HG03521 (cell line): ENCODE data around the gene PAQR3.
"Not testable (repeated sequence)": the region's sequence is repeated elsewhere in the genome, so short reads cannot be mapped to it uniquely, and the experiment has no call there.

Experiments
- ATAC-seq: cut with Tn5 transposase; IDR thresholded peaks from one replicate; pipeline ENCODE4 v1.9.1; 2021; ENCODE audit warnings: mild to moderate bottlenecking, moderate library complexity; ENCODE audit not compliant: unreplicated experiment

The PAQR3 gene

DNA sequence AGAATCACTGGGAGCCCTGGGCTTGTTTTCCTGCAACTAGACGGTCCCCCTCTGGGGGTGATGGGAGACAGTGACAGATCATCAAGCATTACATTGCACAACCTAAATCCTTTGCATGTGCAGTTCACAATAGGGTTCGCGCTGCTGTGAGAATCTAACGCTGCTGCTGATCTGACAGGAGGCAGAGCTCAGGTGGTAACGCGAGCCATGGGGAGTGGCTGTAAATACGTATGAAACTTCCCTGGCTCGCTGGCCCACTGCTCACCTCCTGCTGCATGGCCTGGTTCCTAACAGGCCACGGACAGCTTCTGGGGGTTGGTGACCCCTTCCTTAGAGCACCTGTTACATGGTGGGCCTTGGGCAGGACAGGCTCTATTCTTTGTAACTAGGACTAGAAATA lies 10.4 kb downstream of the PAQR3 start:
- ATAC-seq, result no peak

- no peak for ATAC-seq
Measured at GRCh38 chr4:78926826-78927225, 12.4 kb downstream of the PAQR3 start.

- no peak for ATAC-seq
Measured at GRCh38 chr4:78923464-78924312, 15.6 kb downstream of the PAQR3 start.

- ATAC-seq, result no peak
Measured at GRCh38 chr4:78922207-78922606, 17.0 kb downstream of the PAQR3 start.

GRCh38 chr4:78910612-78911011 lies 28.6 kb downstream of the PAQR3 start:
- no peak for ATAC-seq

DNA sequence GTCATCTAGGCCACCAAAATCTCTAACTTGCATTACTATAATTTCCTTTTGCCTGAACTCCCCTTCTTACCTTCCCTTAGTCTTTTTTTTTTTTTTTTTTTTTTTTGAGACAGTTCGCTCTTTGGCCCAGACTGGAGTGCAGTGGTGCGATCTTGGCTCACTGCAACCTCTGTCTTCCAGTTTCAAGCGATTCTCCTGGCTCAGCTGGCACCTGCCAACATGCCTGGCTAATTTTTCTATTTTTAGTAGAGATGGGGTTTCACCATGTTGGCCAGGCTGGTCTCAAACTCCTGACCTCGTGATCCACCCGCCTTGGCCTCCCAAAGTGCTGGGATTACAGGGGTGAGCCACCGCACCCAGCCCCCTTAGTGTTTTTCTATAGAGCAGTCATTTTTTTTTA lies 30.3 kb downstream of the PAQR3 start:
- not testable (repeated sequence) for ATAC-seq

GRCh38 chr4:78907638-78908037 lies 31.6 kb downstream of the PAQR3 start:
- no peak for ATAC-seq

DNA sequence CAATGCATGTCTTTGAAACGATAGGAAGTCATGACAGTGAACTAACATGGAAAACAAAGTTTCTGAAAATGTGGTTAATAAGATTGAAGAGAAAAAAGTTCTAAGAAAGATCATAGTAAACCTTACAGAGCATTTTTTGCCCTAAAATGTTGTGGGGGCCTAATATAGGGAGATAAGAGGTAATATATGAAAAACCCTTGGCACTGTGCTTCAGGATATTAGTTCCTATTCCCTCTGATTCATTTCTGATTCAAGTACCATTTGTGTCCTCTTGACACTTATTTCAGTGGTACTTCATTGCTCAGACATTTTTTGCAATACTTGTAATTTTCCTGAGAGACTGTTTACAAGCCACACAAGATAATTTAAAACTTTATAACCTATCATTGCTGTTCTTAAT lies 35.1 kb downstream of the PAQR3 start:
- ATAC-seq, result no peak

GRCh38 chr4:78902298-78902697 lies 36.9 kb downstream of the PAQR3 start:
- no peak for ATAC-seq

DNA sequence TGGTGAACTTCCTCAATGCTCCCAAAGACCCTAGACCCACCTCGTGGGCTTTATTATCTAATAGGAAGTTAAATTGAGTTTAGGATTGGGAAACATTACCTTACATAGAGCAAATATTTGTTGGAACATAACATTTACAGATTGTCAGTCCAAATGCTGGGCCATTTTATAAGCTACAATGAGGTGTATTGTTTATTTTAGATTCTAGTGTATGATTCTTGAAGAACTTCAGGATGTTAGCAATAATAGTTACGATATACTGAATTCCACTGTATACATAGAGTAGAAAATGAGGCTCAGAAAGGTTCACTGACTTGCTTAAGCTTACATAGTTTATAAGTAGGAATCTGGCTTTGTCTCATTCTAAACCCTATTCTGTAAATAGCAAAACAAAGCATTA lies 37.4 kb downstream of the PAQR3 start:
- no peak for ATAC-seq

- ATAC-seq, result no peak
Measured at GRCh38 chr4:78899302-78899701, 39.9 kb downstream of the PAQR3 start.

DNA sequence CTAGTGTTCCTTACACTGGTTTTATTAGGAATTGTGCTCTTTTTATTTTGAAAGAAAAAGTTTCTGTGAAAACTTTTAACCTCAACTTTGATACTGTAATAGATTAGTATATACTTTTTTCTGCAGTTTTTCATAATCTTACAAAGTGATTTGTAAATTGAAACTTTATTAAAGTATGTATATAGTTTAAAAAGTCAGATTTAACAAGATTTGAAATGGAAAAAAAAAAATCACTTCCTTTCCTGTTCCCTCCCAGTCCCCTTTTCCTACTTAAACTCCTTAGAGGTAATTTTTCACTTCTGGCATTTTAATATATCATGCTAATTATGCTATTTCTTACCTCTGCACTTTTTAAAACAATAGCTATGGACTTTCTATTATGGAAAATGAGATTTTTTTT lies 49.3 kb downstream of the PAQR3 start:
- no peak for ATAC-seq

GRCh38 chr4:78885598-78885997 lies 53.6 kb downstream of the PAQR3 start:
- no peak for ATAC-seq

- no peak for ATAC-seq
Measured at GRCh38 chr4:78880874-78881492, 58.3 kb downstream of the PAQR3 start.

DNA sequence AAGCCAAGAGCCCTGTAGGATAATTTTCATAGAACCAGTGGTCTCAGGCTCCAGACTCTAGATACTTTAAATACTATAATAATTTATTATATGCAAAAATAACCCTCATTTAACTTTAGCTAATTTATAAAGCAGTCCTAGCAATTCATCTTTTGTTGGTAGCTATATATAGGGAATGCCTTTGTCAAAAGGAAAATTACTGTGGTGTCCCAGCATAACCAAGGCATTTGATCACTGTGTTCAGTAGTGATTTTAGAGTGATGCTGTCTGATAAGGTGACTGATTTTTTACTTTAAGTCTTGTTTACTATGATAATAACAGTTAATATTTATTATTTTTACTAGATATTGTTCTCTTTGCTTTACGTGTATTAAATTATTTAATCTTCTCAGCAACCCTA lies 61.2 kb downstream of the PAQR3 start:
- ATAC-seq, result no peak

- no peak for ATAC-seq
Measured at GRCh38 chr4:78876568-78877320, 62.5 kb downstream of the PAQR3 start.

GRCh38 chr4:78870056-78870455 lies 69.2 kb downstream of the PAQR3 start:
- ATAC-seq, result no peak

GRCh38 chr4:78868712-78869111 lies 70.5 kb downstream of the PAQR3 start:
- ATAC-seq, result not testable (repeated sequence)

- no peak for ATAC-seq
Measured at GRCh38 chr4:78865451-78865850, 73.8 kb downstream of the PAQR3 start.

DNA sequence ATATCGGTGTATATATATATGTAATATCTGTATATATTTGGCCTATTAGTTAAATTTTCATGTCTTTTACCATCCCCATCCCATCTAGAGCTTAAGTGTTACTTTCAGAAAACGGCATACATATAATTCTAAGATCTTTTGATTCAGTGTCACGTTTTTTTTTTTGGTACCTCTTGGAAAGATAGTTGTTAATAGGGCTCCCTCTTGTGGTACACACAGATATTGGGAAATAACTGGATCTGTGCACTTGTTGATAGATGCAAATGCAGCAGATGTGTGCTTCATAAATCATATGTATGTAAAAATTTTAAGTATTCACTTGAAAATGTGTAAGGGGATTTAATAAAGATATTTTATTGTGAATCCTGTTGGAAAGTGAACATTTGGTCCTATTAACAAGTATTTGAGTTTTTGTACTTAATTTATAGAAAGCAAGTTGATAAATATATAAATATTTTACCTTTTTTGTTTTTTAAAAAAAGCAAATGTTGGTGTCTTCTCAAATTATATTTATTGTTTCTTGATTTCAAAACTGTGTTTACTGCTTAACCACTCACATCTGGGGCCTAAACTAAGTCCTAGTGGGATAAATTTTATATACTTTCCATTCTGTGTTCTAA lies 74.7 kb downstream of the PAQR3 start:
- no peak for ATAC-seq

DNA sequence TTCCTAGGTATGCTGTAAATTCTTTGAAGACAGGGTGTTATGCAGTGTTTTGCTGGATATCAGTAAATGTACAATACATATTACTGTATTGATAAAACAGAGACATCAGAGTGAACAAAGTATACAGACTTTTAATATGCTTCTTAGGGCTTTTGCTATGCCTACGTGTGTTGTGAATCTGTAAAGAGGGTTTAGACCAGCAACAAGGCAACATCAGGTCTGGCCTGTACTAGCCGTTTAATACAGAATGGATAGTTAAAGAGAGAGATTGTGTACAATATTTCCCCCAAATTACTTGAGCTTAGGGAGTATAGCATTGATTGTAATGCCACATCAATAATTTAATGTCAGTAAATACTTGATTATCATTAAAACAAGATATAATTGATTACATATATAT lies 75.2 kb downstream of the PAQR3 start:
- no peak for ATAC-seq
